Measurements from ENCODE around the gene OR14A16. TPM values are rescaled to one million over a fixed set of nuclear protein-coding genes. Genes with fewer than 3 reads are reported as not detected.

The OR14A16 gene
- polyA plus RNA-seq, 3 donors: not detected

GRCh38 chr1:247845693-247846017 is 21.7 kb upstream of the OR14A16 start:
- Mint-ChIP-seq H3K36me3 (no peaks in the 10 kb centered on the region), H3K4me3 (no peak overlapping the region), H3K27me3 (ENCODE audit: low read depth in 3 of 3) (peaks cover 0 to 2% (median 2%) of the 10 kb centered on the region in 3 donors), H3K4me1 (peaks cover 3% of the 10 kb centered on the region), H3K9me3 (no peaks in the 10 kb centered on the region), H3K27ac (no peak overlapping the region)
- no peaks in the 10 kb centered on the region for H3K79me2 ChIP-seq (ENCODE audit: insufficient read depth, low read length)
- H3K4me2 ChIP-seq (replicated peaks; ENCODE audit: extremely low read depth, low read length, poor library complexity, severe bottlenecking): no peak overlapping the region
- H3K9ac ChIP-seq (ENCODE audit: insufficient read depth, low read length, poor library complexity, severe bottlenecking): no peak overlapping the region
- no peak for TF ChIP-seq CTCF (IDR thresholded peaks at IDR 0.05)
- intact Hi-C loops (cut with micrococcal nuclease): no loop called here
- no peaks in the 10 kb centered on the region for H3K36me3 ChIP-seq (replicated peaks in 1 of 2; ENCODE audit: control insufficient read depth in 1 of 2, insufficient read depth in 2 of 2, low read length in 2 of 2)
- H3K4me3 ChIP-seq (replicated peaks in 1 of 3; ENCODE audit: low read depth in 2 of 3, low read length in 3 of 3): no peak overlapping the region
- DNase-seq: no peak
- H3K9me3 ChIP-seq (replicated peaks in 1 of 2; ENCODE audit: control insufficient read depth in 1 of 2, insufficient read depth in 1 of 2, low read length in 2 of 2): no peaks in the 10 kb centered on the region
- H2AFZ ChIP-seq (ENCODE audit: insufficient read depth, low read depth, low read length, poor library complexity, severe bottlenecking): no peak overlapping the region
- WGBS (ENCODE audit: insufficient coverage): 100% methylated on average over 2 of the region's 5 CpGs
- no peaks in the 10 kb centered on the region for H3K4me1 ChIP-seq (ENCODE audit: control insufficient read depth in 1 of 2, insufficient read depth in 2 of 2, low read length in 2 of 2)
- H3K27me3 ChIP-seq (ENCODE audit: control insufficient read depth in 2 of 2, insufficient read depth in 2 of 2, low read length in 2 of 2): no peaks in the 10 kb centered on the region
- no peak overlapping the region for H3K27ac ChIP-seq (ENCODE audit: low read depth in 1 of 2, low read length in 2 of 2)
- H4K20me1 ChIP-seq (ENCODE audit: insufficient read depth, low read length): no peaks in the 10 kb centered on the region

DNA sequence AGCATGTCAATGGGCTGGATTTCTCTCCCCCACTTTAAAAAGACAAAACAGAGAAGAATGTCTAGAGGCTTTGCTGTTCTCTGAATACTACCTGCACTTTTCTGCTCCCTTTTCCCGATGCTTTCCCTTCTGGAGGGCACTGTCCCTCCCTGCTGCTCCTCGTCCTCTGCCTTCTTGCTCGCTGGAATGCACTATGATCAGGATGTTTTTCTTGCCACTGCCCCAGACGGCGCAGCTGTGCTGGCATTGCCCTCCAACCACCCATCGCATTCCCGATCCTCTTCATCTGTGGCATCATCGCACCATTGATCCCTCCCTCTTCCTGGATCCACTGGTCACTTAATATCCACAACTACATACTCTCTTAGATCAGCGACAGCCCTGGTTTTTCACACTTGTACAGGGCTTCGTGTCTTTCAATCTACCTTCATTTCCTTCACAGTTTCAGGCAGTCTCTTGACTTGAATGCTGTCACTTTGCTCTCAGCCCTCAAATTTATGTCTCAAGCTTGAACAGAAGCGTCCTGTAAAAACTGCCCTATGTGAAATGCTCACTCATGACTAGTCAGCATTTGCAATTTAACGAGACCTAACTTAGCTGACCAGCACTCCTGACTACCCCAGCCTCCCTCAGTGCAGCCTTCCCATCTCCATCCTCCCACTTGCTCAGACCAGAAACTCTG is 21.2 kb upstream of the OR14A16 start:
- intact Hi-C loops (cut with micrococcal nuclease): no loop called here
- peaks cover 0 to 2% (median 2%) of the 10 kb centered on the region in 3 donors for H3K27me3 Mint-ChIP-seq (ENCODE audit: low read depth in 3 of 3)

More for the DNA sequence above, 21.2 kb upstream of the OR14A16 start:
- H3K36me3 Mint-ChIP-seq: no peaks in the 10 kb centered on the region
- Histone ChIP-seq H3K4me3 (replicated peaks in 1 of 3; ENCODE audit: low read depth in 2 of 3, low read length in 3 of 3) (no peak overlapping the region), H4K20me1 (ENCODE audit: insufficient read depth, low read length) (no peaks in the 10 kb centered on the region), H3K79me2 (ENCODE audit: insufficient read depth, low read length) (no peaks in the 10 kb centered on the region), H3K27ac (ENCODE audit: low read depth in 1 of 2, low read length in 2 of 2) (no peak overlapping the region), H3K4me2 (replicated peaks; ENCODE audit: extremely low read depth, low read length, poor library complexity, severe bottlenecking) (no peak overlapping the region), H2AFZ (ENCODE audit: insufficient read depth, low read depth, low read length, poor library complexity, severe bottlenecking) (no peak overlapping the region), H3K36me3 (replicated peaks in 1 of 2; ENCODE audit: control insufficient read depth in 1 of 2, insufficient read depth in 2 of 2, low read length in 2 of 2) (no peaks in the 10 kb centered on the region), H3K9me3 (replicated peaks in 1 of 2; ENCODE audit: control insufficient read depth in 1 of 2, insufficient read depth in 1 of 2, low read length in 2 of 2) (no peaks in the 10 kb centered on the region), H3K4me1 (ENCODE audit: control insufficient read depth in 1 of 2, insufficient read depth in 2 of 2, low read length in 2 of 2) (no peaks in the 10 kb centered on the region), H3K27me3 (ENCODE audit: control insufficient read depth in 2 of 2, insufficient read depth in 2 of 2, low read length in 2 of 2) (no peaks in the 10 kb centered on the region), H3K9ac (ENCODE audit: insufficient read depth, low read length, poor library complexity, severe bottlenecking) (no peak overlapping the region)
- no peak overlapping the region for H3K4me3 Mint-ChIP-seq
- no peak for DNase-seq
- TF ChIP-seq CTCF (IDR thresholded peaks at IDR 0.05): no peak
- no peak overlapping the region for H3K27ac Mint-ChIP-seq
- H3K9me3 Mint-ChIP-seq: no peaks in the 10 kb centered on the region
- 96% methylated on average over 12 of the region's 12 CpGs for WGBS (ENCODE audit: insufficient coverage)
- peaks cover 3% of the 10 kb centered on the region for H3K4me1 Mint-ChIP-seq

Measured in CD14-positive monocyte (primary cell).